Activated T-cell treated with anti-CD3 and anti-CD28 coated beads for 24 hours (primary cell): ENCODE data around the gene ACSM4.
"Not testable (repeated sequence)": the region's sequence is repeated elsewhere in the genome, so short reads cannot be mapped to it uniquely, and the experiment has no call there.

Experiments used
- DNase-seq: peaks from one replicate; pipeline ENCODE4 v3.0.0-alpha.2; 2020; ENCODE audit warnings: low read depth

The ACSM4 gene

GRCh38 chr12:7303772-7304171 is at the start of gene ACSM4:
Gene ACSM4, plus strand, starts transcription at chr12:7304072. Its CDS starts 260 bp downstream, at chr12:7304332.
- no peak for DNase-seq

DNA sequence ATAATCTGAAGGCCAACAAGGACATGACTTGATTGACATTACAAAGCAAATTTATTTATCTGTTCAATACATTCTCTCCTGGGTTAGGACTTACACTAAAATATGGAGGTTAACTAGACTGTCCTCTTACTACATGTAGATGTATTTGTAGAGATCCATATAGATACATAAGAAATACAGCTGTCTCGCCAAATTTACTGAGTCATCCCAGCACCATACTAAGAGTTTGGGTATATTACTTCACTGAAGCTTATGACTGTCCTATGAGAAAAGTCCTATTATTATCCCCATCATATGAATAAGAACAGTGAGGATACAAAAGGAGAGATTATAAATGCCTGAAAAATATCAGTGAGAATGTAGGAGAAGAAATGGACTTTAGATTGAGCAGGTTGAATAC is 44.8 kb upstream of the ACSM4 start:
- DNase-seq, result no peak

DNA sequence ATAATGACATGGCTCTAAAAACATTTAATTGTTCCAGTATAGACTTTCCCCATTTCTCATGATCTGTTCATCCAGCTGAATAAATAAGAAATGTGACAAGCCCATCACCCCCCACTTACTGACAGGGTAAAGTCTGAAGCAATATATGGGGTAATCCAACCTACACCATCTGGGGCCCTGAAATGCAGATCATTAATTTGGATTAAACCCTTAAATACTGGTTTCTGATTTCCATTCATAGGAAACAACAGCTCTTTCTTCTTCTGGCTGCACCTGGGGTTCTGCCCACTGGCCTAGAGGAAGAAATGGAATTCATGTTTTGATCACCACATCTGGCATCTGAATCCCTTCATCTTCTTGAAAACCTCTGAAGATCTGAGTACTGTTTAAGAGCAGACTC is 39.3 kb upstream of the ACSM4 start:
- no peak for DNase-seq

- DNase-seq, result no peak
Measured at GRCh38 chr12:7265251-7265650, 38.6 kb upstream of the ACSM4 start.

- no peak for DNase-seq
Measured at GRCh38 chr12:7269273-7269672, 34.6 kb upstream of the ACSM4 start.

GRCh38 chr12:7271893-7272514 is 31.9 kb upstream of the ACSM4 start:
- no peak for DNase-seq

GRCh38 chr12:7275482-7275881 is 28.4 kb upstream of the ACSM4 start:
- not testable (repeated sequence) for DNase-seq

GRCh38 chr12:7282844-7283243 is 21.0 kb upstream of the ACSM4 start:
- DNase-seq, result no peak

- no peak for DNase-seq
Measured at GRCh38 chr12:7289743-7290142, 14.1 kb upstream of the ACSM4 start.

- not testable (repeated sequence) for DNase-seq
Measured at GRCh38 chr12:7290588-7290987, 13.3 kb upstream of the ACSM4 start.

DNA sequence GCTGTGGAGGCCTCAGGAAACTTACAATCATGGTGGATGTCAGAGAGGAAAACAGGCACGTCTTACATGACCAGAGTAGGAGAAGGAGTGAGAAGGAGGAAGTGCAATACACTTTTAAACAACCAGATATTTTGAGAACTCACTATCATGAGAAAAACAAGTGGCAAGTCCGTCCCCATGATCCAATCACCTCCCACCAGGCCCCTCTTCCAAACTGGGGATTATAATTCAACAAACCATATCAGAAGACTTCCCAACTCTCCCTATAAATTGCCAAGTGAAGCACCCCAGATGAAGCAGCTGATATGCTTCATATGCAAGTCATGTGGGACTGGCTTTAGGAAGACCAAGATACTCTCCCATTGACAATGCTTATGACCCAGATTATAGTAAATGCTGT is 11.6 kb upstream of the ACSM4 start:
- no peak for DNase-seq

- DNase-seq, result no peak
Measured at GRCh38 chr12:7293670-7294069, 10.2 kb upstream of the ACSM4 start.

DNA sequence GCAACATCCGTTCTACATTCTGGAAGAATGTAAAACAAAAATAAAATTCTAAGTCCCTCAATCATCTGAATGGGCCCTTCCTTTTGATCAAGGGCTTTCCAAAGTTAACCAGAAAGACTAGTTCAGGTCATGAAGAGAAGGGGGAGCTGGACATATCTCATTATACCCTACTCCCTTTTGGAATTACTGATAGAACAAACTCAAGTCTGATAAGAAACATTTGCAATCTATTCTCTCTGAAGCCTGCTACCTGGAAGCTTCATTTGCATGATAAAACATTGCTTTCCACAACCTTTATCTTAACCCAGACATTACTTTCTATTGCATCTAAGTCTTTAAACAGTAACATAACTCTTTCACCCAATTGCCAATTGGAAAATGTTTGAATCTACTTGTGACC is 8.3 kb upstream of the ACSM4 start:
- DNase-seq, result no peak

GRCh38 chr12:7297865-7298264 is 6.0 kb upstream of the ACSM4 start:
- no peak for DNase-seq

DNA sequence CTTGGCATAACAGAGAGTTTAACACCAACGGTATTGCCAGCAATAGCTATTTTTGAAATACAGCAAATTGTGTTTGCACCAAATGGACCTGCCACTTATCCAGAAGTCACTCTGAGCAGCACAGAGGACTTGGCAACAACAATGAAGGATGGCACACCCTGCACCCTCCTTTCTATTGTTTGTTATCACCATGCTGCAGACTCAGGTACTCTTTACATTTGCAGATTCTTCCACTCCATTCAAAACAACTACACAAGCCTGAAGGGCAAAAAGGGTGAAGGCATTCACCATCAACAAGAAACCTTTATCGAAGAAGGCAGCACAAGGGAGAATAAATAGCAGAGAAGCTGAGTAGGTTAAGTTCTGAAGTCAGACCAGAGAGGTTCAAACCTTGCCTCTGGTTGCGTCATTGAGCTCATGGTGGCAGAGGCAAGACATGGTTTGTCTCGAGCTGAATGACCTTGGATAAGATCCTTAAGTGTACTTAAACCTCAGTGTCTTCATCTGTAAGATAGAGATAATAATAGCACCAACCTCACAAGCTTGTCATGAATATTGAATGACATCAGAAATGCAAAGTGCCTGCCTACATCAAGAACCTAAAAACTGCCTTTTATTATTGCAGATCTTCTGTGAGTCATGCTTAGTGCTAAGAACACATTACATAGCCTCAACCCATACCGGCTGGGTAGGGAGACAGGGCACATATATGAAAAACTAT is 1.4 kb upstream of the ACSM4 start:
- no peak for DNase-seq

DNA sequence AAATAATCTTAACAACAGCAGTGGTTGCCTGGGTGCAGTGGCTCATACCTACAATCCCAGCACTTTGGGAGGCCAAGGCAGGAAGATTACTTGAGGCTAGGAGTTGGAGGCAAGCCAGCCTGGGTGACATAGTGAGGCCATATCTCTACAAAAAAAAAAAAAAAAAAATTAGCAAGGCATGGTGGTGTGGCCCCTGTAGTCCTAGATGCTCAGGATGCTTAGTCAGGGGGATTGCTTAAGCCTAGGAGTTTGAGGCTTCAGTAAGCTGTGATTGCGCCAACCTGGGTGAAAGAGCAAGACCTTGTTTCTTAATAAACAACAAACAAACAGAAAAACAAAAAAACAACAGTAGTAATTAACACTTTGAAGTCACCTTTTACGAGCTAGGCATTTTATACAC is 642 bp upstream of the ACSM4 start:
- no peak for DNase-seq

DNA sequence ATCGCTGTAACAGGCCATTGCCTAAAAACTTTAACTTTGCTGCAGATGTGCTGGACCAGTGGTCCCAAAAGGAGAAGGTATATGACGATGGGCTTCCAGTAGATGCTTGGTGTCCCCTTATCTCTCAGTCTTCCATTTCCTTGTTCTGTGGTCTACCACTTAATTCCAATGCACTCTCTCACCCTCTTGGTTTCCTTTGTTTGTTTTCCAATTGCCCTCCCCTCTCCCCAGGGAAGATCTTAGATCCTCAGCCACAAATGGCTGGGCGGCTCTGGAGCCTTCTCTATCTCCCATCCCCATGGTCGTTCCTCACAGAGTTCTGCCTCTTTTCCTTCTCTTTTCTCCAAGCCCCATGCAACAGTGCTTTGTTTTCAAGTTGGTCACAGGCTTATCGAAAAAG is 584 bp downstream of the ACSM4 start:
- no peak for DNase-seq

DNA sequence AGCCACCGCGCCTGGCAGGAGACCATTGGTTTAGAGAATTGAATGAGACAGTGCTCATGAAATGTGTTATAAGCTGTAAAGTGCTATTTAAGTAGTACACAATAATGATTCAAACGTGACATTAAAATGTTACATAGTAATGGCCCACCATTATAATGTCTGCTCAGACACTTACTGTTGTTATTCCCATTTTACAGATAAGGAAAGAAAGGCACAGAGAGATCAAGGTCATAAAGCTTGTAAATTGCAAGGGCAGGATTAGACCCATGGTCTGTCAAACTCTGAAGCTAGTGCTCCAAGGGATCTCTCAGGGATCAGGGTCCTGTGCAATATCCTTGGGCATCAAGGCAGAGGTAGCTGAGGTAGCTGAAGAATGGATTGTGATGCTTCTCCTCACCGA is 6.2 kb downstream of the ACSM4 start:
- no peak for DNase-seq

GRCh38 chr12:7319930-7320329 is 16.1 kb downstream of the ACSM4 start:
- DNase-seq, result no peak

GRCh38 chr12:7321624-7322023 is 17.8 kb downstream of the ACSM4 start:
- no peak for DNase-seq

GRCh38 chr12:7322599-7322998 is 18.7 kb downstream of the ACSM4 start:
- no peak for DNase-seq

DNA sequence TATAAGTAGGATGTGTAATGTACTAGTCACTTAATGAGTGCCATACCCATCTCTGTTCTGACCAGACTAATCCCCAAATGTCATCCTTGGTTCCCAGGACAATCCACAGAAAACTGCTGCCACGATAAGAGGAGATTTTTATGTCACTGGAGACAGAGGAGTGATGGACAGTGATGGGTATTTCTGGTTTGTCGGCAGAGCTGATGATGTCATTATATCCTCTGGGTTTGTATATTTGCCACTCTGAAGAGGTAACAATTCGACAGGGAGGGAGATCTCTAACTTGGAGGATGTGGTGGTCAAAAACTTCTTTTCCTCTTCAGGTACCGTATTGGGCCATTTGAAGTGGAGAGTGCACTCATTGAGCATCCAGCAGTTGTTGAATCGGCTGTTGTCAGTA is 20.3 kb downstream of the ACSM4 start:
- no peak for DNase-seq

- DNase-seq, result no peak
Measured at GRCh38 chr12:7327918-7328317, 24.0 kb downstream of the ACSM4 start.

- not testable (repeated sequence) for DNase-seq
Measured at GRCh38 chr12:7337790-7338189, 33.9 kb downstream of the ACSM4 start.
